Astrocyte of the cerebellum (primary cell): ENCODE results near the gene MT1M.

Experiments used
- DNase-seq: peaks from one replicate; pipeline ENCODE4 v3.0.0-alpha.2; 2011; ENCODE audit warnings: low read depth
- H3K4me3 ChIP-seq: 2 replicates; pipeline ENCODE4 v1.5.1; 2011; ENCODE audit warnings: mild to moderate bottlenecking, low read depth, low read length, moderate library complexity
- CTCF ChIP-seq: IDR thresholded peaks from 2 replicates; pipeline ENCODE4 v1.5.1; 2012; ENCODE audit warnings: low read length, low read depth, moderate library complexity, mild to moderate bottlenecking; ENCODE audit errors: missing control alignments
- in situ Hi-C: cut with HindIII; loops from 2 replicates; pipeline ENCODE4 v1.10.0; 2017; ENCODE audit warnings: low sequenced_read_pairs

MT1M gene

GRCh38 chr16:56604966-56605365 is 27.5 kb upstream of the MT1M start:
- in situ Hi-C loops: no loop called here
- no peak overlapping the region for H3K4me3 ChIP-seq
- no peak for DNase-seq
- no peak for TF ChIP-seq CTCF

- TF ChIP-seq CTCF: no peak
- no peak for DNase-seq
- no peak overlapping the region for H3K4me3 ChIP-seq
- in situ Hi-C loops: no loop called here
Measured at GRCh38 chr16:56605475-56605874, 27.0 kb upstream of the MT1M start.

- in situ Hi-C loops: no loop called here
Measured at GRCh38 chr16:56606071-56606475, 26.4 kb upstream of the MT1M start.

GRCh38 chr16:56606476-56607108 is 25.9 kb upstream of the MT1M start:
- no peak for TF ChIP-seq CTCF
- H3K4me3 ChIP-seq: peak overlapping the region; percentile 18
- in situ Hi-C loops: no loop called here
- DNase-seq: peak; percentile 56

More at GRCh38 chr16:56606071-56606475, 26.4 kb upstream of the MT1M start:
- no peak for DNase-seq
- H3K4me3 ChIP-seq: no peak overlapping the region
- no peak for TF ChIP-seq CTCF

GRCh38 chr16:56607109-56607618 is 25.3 kb upstream of the MT1M start:
- in situ Hi-C loops: no loop called here
- H3K4me3 ChIP-seq: peak overlapping the region; percentile 18
- TF ChIP-seq CTCF: no peak
- peak; percentile 93 for DNase-seq

- TF ChIP-seq CTCF: no peak
- in situ Hi-C loops: no loop called here
- DNase-seq: no peak
- H3K4me3 ChIP-seq: peak overlapping the region; percentile 88
Measured at GRCh38 chr16:56607675-56608042, 24.8 kb upstream of the MT1M start.
